GM19463 (cell line): ENCODE results near the gene PIM3.
"Not testable (repeated sequence)": the region's sequence is repeated elsewhere in the genome, so short reads cannot be mapped to it uniquely, and the experiment has no call there.

Experiments
- ATAC-seq: cut with Tn5 transposase; IDR thresholded peaks from one replicate; pipeline ENCODE4 v1.9.1; 2021; ENCODE audit warnings: mild to moderate bottlenecking, moderate library complexity; ENCODE audit not compliant: unreplicated experiment

The PIM3 gene

DNA sequence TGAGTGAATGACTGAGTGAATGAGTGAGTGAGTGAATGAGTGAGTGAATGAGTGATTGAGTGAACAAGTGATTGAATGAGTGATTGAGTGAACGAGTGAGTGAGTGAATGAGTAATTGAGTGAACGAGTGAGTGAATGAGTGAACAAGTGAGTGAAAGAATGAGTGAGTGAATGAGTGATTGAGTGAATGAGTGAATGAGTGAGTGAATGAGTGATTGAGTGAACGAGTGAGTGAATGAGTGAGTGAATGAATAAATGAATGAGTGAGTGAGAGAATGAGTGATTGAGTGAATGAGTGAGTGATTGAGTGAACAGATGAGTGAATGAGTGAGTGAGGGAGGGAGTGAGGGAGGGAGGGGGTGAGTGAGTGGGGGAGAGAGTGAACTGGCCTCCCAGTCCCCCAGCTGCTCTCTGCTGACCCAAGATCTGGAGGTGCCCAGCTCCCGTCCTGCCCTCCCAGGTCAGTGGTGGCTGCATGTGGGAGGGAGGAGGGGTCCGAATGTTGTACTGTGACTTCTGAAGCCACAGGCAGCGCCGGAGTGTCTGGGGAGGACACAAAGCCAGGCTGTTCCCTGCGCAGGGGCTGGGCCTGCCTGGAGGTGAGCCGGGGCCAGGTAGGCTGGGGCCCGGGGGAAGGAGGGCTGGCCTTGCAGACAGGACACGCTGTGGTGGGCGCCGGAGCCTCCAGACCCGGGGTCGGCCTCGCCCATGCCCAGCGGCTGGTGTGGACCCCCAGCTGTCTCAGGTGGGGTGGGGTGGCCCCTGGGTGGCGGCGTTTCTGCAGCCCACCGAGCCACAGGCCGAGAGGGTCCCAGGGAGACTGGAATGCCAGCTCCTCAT, 17.8 kb upstream of the PIM3 start:
- ATAC-seq: no peak

DNA sequence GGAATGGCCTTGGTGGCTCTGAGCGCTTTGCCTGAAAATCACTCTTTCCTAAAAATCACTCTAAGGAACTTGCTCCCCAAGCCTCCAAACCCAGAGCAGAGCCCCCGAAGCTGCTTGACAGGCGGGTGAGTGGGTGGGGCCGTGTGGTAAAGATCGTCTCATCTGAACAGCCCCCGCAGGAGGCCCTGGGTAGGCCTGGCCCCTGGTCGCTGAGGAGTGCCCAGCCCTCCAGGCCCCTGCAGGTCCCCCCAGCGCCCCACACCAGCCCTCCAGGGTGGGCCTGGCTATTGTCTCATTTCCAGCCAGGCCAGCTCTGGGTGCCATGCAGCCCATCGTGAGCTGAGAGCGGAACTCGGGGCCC, 17.2 kb upstream of the PIM3 start:
- ATAC-seq: no peak

DNA sequence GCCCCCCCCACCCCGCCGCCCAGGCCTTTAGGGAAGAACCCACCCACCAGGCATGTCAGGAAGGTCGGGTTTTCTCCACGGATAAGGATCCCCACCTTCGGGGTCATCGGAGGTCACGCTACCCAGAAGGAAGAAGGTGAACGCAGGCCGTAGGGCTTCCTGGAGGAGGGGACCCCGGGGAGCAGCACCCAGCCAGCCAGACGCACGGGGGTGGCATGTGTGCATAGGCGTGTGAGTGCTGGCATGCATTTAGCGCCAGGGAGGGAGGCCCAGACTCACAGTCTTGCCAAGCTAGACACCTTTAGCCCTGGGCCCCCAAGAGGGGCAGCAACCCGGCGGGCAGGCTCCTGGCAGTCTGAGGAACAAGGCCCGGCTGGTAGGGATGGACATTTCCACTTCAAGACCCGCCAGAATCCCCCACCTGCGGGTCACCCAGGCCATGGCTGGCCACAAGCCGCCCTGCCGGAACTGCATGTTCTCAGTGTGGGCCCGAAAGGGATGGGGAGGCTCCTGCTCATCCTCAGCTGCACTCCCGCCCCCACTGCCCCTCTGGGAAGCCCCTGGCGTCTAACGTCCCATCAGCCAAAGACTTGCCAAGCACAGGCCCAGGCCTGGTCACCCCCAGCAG, 16.7 kb upstream of the PIM3 start:
- ATAC-seq: no peak

DNA sequence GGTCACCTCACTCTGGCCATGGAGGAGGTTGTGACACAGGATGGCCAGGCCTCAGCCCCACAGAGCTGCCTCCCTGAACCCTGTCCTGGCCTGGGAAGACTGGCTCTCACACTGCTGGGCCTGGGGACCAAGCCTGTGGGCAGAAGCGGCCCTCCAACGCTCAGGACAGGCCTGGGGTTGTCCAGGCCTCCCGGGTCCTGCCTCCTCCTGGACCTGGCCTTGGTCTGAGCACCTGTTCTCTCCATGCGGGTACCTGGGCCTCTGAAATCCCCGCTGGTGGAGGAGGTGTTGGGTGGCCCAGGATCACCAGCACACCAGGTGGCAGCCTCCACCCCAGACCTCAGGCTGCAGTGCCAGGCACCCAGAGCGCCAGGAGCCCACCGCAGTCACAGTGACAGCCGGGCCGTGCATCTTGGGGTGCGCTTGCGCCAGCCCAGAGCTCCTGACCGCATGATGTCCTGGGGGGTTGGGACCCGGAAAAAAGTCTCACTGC, 16.1 kb upstream of the PIM3 start:
- ATAC-seq: no peak

DNA sequence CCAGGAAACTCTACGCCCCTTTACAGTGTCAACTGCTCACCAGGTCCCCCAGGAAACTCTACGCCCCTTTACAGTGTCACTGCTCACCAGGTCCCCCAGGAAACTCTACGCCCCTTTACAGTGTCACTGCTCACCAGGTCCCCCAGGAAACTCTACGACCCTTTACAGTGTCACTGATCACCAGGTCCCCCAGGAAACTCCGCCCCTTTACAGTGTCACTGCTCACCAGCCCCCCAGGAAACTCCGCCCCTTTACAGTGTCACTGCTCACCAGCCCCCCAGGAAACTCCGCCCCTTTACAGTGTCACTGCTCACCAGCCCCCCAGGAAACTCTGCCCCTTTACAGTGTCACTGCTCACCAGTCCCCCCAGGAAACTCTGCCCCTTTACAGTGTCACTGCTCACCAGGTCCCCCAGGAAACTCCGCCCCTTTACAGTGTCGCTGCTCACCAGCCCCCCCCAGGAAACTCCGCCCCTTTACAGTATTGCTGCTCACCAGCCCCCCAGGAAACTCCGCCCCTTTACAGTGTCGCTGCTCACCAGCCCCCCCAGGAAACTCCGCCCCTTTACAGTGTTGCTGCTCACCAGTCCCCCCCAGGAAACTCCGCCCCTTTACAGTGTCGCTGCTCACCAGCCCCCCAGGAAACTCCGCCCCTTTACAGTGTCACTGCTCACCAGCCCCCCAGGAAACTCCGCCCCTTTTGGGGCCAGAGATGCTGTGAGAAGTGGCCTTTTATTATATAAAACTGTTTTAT, 15.4 kb upstream of the PIM3 start:
- ATAC-seq: not testable (repeated sequence)

DNA sequence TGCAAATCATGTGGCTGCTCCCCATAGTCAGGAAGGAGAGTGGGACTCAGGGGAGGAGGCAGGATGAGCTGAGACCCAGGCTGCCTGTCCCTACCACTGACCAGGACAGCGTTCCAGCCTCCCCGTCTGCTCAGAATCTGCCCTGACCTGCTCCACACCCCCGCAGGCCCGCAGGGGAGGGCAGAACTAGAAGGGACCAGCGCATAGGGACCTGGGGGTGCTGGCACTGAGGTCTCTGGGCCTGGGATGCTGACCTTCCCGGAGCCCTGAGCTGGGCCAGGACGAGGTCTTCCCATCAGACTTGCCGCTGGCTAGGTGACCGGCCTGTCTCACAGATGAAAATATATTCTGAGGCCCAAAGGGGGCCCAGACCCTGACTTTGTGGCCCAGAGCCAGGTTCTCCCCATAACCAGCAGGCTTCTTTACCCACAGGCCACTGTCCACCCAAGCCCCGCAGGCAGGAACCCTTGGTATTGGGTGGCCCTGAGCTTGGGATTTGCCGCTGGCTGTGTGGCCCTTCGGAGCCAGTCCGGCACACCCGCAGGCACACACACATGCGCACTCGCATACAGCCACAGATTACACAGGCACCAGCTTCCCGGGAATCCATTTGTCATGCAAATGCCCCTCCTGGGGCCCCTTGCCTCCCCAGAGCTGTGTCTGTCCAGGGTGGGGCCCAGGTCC, 13.8 kb upstream of the PIM3 start:
- no peak for ATAC-seq

DNA sequence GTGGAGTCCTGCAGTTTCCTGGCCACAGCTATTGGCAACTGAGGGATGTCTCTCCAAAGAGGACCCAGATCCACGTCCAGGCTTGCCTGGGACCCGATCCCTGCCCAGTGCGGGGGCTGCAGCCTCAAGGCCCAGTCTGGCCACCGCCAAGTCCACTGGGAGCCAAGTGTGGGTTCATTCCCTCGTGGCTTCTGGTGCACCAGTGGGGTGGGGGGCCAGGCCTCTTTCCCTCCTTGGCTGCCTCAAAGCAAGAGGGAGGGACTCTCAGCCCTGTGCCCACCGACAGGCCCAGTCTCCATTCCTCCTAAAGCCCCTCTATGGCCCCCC, 13.3 kb upstream of the PIM3 start:
- ATAC-seq: no peak

DNA sequence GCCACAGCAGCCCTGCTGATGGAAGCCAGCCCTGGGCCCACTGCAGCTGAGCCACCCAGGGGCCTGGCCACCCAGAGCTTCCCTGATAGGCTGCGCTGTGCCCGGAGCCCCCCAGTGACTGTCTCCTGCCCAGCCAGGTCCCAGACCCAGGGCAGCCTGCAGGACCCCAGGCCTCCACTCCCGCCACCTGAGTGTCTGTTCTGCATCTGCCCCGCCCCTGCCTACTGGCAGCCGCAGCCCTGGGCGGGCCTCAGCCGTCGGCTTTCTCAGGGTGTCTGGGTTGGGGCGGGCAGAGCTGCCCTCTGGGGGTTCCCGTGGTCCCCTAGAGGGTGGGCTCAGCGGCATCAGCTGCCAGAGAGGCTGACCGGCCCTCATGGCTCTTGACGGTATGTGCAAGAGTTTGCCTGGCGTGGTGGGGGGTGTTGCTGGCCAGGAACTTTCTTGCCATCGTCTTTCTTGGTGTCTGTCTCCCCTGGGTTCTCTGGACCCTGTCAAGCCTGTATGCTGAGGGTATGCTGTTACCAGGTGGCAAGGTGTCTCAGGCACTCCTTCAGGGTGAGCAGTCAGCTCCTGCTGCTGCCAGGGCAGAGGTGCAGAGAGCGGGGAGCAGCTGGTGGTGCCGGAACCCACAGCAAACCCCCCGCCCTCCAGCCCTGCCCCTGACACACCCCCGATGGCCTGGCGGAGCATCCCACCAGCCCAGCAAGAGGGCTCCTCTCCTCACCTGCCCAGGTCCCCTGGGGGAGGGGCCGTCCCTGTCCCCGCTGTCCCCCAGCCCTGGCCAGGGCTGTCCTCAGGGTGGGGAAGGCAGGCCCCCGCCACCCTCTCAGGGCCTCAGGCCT, 12.2 kb upstream of the PIM3 start:
- ATAC-seq: no peak

DNA sequence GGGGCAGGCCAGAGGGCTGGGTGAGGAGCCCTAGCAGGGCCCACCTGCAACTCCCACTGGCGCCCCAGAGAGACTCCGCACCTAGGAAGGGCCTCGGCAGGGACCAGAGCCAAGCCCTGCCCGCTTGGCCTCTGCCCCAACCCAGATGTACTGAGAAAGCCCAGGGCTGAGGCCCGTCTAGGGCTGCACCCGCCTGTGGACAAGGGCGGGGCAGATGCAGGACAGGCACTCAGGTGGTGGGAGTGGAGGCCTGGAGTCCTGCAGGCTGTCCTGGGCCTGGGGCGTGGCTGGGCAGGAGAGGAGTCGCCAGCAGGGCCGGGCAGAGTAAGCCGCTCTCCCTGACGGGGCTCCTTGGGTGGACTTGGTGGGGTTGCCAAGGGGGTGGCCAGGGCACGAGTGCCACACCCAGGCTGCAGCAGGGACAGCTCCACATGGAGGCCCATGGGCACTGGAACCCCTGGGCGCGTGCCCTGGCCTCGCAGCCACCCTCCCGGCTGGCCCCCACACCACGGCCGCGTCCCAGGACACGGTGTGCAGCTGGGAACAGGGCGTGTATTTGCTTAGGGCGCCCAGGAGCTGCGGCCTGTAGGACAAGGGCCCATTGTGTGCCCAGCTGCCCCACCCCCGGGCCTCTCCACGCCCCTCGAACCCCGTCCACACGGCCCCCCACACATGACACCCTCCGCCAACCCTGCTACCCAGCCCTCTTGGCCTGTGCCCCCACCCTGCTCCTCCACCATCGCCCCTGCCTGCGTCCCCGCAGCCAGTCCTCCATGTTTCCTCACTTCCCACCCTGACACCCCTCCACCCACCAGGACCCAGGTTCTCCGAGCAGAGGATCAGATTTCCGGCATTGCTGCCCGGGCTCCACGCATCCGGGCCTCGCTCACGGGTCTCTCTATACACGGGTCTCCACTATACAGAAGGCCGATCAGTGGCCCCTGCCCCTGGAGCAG, 11.3 kb upstream of the PIM3 start:
- no peak for ATAC-seq

DNA sequence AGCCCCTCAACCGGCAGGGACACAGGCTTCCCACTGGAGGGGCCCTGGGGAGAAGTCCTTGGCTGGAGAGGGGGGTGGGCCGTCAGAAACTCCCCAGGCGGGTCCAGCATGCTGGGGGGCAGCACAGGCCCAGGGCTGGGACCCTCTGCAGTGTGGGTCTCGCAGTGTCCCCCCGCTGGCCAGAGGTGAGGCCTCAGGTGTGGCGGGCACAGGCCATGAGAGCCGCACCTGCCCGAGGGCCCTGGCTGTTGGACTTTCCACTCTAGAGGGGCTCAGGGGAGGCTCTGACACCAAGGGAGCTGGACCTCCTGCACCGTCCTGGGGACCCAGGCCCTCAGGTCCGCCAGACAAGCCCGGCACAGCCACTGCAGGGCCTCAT, 10.7 kb upstream of the PIM3 start:
- ATAC-seq: no peak

DNA sequence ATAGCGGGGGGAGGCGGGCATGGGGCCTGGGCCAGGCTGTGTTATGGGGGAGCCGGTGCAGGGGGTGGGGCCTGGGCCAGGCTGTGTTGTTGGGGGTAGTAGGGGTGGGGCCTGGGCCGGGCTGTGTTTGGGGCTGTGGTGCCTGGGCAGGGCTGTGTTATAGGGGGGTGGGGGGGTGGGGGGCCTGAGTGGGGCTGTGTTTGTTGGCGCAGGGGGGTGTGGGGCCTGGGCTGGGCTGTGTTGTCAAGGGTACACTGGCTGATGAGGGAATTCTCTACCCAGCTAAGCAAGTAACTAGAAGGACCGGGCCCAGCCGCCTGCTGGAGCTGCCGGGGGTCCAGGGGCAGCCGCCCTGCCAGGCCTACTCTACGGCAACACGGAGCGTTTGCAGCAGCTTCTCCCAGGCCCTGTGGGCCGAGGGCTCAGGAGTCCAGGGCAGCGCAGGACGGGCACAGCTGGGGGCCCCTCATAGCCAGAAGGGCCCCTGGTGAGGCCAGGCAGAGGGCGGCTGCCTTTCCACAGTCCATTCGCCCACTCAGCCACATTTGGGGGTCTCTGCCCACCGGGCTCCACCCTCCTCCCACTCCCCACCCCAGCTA, 10.1 kb upstream of the PIM3 start:
- ATAC-seq: no peak

DNA sequence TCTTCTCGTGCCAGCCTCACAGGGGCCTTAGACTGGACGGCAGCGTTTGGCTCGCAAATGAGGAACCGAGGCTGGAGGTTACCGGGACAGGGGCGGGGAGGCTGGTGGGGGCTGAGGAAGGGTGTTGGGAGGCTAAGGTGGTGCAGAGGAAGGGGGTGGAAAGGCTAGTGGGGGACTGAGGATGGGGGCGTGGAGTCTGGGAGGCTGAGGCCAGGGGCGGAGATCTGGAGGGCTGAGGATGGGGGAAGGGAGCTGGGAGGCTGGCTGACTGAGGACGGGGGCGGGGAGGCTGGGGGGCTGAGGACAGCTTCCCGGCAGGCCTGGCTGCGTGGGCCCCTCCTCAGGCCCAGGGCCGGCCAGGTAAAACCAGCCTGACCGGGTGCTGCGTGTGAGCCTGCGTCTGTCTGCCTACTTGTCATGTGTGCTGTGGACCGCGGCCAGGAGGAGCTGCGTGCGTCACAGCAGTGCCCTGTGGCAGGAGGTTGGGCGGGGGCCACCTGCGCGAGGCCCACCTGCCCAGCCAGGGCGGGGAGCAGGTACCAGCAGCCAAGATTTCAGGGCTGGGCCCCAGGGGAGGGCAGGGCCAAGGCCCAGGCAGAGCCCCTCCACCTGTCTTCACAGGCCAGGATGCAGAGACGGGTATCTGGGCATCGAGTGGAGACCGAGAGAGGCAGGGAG, 9.4 kb upstream of the PIM3 start:
- ATAC-seq: peak; percentile 98

DNA sequence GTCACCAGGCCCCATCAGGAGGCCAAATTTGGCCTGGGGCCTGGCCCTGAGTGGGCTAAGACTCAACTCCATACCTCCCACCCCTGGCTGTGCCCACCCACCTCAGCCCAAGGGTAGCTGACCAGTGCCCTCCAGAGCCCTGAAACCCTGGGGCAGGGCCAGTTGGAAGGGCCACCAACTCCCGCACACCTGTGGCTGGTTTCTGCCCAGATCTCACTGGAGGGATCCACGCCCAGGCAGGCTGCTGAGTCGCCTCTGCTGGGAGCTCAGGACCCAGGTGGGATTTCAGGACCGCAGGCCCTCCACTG, 8.9 kb upstream of the PIM3 start:
- no peak for ATAC-seq

DNA sequence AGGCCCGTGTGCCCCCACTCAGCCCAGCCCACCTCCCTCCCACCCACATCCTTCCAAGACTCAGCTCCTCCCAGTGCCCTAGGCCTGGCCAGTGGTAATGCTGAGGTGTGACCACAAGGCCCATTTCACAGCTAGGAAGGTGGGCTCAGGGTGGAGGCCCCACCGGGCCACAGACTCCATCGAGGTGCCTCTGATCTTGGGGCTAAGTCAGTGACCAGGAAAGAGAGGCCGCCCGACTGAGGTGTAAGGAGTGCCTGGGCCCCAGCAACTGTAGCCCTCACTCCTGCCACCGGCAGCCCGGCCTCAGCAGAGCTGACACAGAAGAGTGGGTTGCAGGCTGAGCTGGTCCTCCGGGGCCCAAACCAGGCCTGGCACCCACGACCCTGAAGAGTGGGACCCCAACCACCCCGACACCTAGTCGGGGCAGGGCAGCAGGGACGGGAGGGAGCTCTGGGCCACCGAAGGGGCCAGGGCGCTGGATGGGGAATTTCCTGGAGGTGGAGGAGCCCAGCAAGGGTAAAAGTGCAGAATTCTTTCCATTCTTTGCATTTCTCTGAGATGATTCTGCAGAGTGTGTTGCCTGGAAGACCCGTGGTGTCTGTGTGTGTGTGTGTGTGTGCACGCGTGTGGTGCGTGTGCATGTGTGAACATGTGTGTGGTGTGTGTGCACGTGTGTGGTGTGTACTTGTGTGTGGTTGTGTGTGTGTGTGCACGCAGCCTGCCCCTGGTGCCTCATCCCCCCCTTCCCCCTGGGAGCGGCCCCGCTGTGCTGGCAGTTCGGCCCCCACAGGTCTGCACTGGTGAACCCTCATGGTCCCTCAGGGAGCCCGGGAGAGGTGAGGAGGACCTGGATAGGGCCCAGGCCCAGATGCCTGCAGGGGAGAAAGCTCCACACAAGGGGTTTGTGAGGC, 8.3 kb upstream of the PIM3 start:
- ATAC-seq: no peak

DNA sequence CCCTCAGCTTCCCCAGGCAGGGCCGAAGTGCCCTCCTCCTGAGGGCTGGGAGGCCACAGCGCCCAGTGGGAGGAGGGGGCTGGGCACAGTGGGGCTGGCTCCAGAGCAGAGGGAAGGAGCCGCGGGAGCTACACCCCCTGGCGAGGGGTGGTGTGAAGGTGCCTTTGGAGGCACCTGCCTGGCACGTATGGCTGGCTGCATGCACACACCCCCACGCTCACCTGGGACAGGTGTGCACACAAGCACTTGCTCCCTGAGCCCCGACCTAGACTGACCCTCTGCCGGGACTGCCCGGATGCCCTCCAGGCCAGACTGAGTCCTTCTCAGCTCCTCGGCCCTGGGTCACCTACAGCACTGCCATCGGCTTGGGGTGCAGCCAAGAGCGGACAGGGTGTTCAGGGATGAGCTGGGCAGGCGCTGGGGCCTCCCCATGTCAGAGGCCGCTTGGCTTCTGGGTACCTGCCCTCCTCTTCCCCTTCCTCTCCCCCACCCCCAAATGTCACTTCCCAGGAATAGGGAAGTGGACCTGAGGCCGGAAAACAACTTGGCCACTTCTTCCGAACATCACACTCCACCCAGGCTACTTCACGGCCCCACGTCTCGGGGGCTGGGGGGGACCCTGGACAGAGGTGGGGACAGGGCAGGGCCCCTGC, 7.4 kb upstream of the PIM3 start:
- ATAC-seq: no peak

DNA sequence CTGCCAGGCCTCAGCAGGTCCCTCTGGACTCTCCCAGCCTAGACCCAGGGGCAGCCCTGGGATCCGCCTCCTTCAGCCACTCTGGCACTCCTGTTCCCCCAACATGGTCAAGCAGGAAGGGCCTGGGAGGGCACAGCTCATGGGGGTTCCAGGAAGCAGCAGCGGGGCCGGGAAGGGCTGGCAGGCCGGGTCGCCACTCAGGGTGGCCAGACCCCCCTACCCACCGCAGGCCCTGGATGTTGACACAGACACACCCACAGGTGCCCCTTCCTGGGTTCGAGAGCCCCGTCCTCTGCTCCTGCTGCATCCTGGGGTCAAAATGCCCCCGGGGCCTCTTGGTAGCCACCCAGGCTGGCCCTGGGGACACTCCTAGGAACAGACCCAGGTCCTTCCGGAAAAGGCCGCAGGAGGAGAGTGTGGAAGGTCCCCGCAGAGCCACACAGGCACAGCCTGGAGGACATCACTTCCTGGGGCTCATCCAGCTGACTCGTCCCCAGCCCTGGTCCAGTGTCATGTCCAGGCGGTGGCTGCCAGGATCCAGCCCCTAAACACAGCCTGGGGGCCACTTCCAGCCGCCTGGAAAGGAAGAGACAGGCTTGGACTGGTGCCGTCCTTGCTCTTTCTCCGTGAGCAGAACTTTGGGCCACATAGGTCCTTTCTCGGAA, 6.8 kb upstream of the PIM3 start:
- no peak for ATAC-seq

DNA sequence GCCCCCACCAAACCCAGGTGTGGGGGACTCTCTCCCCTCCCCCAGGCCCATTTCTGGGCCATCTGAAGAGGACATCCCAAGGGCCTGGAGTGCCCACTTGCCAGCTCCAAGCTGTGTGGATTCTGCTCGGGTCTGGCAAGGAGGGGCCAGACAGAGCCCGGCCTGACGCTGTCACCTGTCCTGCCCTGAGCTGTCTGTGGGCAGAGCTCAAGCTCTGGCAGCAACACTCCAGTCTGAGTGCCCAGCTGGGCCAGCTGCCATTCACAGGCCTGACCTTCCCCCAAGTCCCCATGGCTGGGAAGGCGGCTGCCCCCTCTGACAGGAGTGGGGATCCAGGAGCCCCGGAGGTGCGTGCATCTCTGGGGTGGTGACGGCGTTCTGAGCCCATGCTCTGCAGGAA, 6.2 kb upstream of the PIM3 start:
- no peak for ATAC-seq
